GM21515 (cell line): ENCODE results near the gene GPSM1.
"Not testable (repeated sequence)": the region's sequence is repeated elsewhere in the genome, so short reads cannot be mapped to it uniquely, and the experiment has no call there.

Experiments used
- ATAC-seq: cut with Tn5 transposase; IDR thresholded peaks from one replicate; pipeline ENCODE4 v1.9.1; 2021; ENCODE audit not compliant: unreplicated experiment

GPSM1 gene

DNA sequence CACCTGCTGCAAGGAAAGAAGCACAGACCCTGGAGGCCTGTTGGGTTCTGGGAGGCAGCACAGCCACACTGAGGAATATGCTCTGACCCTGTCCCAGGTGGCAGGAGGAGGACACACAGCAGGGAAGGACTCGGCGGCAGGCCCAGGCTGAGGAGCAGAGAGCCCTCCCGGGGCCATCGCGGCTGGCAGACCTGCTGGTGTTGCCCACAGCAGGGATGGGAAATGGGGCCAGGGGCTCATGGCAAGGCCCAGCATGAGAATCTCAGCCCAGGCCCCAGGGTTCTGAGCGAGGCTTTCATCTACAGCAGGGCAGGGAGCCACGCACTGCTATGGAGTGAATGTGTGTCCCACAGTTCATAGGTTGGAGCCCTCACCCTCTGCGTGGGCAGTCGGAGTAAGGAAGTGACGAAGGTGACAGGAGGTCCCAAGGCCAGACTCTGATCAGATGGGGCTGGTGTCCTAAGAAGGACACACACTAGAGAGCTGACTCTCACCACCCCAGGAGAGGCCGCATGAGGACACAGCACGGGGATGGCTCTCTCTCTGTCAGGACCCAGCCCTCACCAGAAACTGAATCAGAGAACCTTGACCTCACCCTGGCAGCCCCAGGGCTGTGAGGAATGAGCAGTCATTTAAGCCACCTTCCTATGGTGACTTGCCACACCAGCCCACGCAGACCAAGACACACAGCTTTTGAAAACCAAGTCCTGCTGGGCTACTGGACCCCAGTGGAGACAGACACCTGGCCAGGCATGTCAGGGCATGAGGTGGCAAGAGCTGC, 10.3 kb upstream of the GPSM1 start:
- ATAC-seq = no peak

DNA sequence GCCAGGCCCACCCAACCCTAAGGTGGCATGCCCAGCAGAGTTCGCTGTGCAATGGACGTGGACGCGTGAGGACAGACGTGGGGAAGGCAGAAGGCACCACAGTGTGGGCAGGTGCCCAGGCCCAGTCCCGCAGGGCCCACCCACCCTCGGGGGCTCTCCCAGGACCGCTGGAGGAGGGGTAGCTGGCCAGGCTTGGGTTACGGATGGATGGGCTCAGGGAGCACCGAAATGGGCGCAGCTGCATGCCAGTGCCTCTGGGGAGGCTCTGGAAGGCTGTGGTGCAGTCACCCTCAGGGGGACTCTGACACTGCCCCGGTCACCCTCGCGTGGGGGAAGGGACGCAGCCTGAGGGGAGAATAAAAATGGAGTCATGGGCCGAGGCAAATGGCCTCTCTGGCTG, 9.6 kb upstream of the GPSM1 start:
- no peak for ATAC-seq

- no peak for ATAC-seq
Observed at GRCh38 chr9:136318111-136318775, 9.1 kb upstream of the GPSM1 start.

GRCh38 chr9:136318776-136319241, 8.5 kb upstream of the GPSM1 start:
- no peak for ATAC-seq

GRCh38 chr9:136319244-136319643, 8.1 kb upstream of the GPSM1 start:
- not testable (repeated sequence) for ATAC-seq

DNA sequence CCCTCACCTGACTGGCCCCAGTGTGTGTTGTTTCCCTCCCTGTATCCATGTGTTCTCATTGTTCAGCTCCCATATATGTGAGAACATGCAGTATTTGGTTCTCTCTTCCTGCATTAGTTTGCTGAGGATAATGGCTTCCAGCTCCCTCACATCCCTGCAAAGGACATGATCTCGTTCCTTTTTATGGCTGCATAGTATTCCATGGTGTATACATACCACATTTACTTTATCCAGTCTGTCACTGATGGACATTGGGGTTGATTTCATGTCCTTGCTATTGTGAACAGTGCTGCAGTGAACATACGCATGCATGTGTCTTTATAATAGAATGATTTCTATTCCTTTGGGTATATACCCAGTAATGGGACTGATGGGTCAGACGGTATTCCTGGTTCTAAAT, 7.4 kb upstream of the GPSM1 start:
- ATAC-seq = not testable (repeated sequence)

DNA sequence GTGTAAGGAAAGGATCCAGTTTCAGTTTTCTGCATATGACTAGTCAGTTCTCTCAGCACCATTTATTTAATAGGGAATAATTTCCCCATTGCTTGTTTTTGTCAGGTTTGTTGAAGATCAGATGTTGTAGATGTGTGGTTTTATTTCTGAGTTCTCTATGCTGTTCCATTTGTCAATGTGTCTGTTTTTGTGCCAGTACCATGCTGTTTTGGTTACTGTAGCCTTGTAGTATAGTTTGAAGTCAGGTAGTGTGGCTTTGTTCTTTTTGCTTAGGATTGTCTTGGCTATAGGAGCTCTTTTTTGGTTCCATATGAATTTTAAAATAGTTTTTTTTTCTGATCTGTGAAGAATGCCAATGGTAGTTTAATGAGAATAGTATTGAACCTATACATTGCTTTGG, 6.4 kb upstream of the GPSM1 start:
- ATAC-seq = not testable (repeated sequence)

DNA sequence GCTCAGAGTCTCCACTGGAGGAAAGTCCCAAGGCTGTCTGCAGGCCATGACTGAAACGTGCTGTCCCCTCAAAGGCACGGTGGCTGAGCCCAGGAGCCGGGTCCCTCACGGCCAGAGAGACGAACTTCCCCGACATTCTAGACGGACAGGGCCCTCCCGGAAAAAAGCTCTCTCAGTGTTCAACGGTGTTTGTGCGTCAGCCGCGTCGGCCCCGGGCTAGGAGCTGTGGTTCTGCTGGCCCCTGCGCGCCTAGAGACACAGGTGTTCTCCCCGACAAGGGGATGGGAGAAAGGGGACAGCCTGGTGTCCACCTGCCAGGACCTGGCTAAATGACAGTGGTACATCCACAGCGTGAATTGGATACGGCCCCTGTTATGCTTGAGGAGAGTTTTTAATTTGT, 5.8 kb upstream of the GPSM1 start:
- no peak for ATAC-seq

DNA sequence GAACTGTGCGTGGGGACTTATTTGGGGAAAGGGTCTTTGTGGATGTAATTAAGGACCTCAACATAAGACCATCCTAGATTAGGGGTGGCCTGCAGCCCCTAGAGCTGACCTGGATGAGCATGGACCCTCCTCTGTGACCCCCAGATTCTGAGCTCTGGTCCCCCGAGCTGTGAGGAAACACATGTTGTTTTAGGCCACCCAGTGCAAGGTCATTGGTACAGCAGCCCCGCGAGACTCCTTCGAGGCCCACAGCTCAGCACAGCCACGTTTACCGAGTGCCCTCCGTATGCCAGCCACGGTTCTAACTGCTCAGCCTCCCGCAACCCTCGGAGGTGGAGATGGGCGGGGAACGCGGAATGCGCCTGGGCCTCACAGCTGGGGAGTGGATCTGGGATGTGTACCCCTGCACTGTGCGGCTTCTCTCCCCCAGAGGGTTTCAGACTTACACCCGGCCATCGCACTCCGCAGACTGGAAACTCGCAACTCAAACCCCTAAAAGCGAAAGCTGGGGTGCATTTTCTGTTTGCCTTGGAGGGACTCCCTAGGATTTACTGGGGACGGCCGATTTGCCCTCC, 4.5 kb upstream of the GPSM1 start:
- ATAC-seq = no peak

- no peak for ATAC-seq
Observed at GRCh38 chr9:136323371-136323789, 4.0 kb upstream of the GPSM1 start.

DNA sequence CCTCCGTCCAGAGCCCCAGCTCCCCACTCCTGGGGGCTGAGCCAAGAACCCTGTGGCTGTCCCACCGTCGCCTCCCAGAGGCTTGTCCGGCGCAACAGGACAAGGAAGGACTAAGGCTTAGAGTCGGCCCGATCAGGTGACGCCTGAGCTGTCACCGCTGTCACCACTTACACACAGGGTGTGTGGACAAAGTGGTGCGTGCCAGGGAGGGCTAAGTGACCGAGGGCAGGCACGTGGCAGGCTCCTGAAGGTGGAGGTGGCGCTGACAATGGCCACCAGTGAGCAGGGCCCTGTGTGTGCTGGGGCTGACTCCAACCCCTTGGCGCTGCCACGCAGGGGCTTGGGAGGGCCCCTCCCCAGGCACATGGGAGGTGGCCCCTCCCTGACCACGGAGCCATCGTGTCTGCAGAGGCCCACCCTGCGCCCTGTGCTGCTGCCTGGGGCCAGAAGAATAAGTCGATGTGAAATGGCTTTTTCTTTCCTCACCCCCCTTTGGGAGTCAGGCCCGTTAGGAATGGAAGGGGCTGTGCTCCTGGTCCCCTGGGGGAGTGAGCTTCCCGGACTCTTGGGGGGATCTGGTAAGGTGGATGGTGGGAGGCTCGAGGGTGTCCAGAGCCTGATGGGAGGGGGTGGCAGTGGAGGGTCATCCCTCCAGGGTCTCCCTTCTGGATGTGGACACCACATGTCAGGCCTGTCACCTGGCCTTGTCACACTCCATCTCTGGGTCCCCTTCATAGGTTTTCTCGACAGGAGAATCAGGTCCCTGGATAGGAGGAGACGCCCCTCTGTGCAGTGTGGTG, 2.6 kb upstream of the GPSM1 start:
- ATAC-seq = no peak

GRCh38 chr9:136325358-136325757, 2.0 kb upstream of the GPSM1 start:
- ATAC-seq = no peak

DNA sequence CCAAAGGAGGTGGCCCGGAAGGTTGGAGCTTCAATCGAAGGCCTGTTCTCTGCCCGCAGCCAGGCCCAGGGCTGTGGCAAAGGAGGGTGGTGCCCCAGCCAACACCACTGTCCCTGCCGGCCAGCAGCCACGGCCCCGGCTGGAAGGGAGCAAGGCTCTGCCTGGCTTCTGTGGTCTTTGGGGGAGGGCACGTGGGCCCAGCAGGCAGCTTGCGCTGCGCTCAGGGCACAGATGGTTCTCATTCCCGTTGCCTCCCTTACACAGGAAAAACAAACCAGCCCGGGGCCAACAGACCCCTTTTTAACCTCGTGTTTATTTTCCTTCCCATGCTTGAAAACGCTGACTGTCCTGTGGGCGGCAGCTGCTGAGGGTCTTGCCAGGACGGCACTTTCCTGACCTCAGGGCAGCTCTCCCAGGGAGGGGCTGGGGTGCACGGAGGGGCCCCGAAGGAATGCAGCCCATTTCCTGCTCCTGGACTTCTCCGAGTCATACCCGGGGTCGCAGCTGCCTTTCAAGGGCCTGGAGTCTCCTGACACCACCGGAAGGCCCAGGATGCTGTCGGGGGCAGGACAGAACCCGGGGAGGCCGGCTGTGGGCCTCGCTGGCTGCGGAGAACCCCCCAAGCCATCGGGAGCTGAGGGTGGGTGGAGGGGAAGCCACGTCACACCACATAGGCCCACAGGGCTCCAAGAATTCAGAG, 1.1 kb upstream of the GPSM1 start:
- ATAC-seq = no peak

GRCh38 chr9:136326761-136327303, 507 bp upstream of the GPSM1 start:
- ATAC-seq = no peak

GRCh38 chr9:136328011-136328621, 777 bp downstream of the GPSM1 start:
- no peak for ATAC-seq

DNA sequence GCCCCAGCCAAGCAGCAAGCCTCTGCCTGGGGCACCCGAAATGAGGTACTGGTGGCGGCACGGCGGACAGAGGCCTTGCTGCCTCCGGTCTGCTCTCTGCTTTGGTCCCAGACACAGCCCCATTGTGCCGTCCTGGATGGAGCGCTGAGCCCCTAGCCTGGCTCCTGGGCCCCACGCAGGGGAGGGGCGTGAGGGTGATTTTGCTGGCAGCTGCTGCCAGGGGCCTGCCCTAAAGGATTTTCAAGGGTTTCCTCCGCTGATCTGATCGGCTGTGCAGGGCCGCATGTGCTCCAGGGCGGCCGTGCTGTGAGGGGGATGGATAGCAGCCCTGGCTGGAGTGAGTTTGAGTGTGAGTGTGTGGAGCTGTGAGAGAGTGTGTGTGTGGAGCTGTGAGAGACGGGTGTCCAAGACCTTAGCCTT, 1.3 kb downstream of the GPSM1 start:
- ATAC-seq = no peak

GRCh38 chr9:136329211-136329627, 1.9 kb downstream of the GPSM1 start:
- ATAC-seq = no peak

GRCh38 chr9:136329636-136330405, 2.5 kb downstream of the GPSM1 start:
- ATAC-seq = no peak

DNA sequence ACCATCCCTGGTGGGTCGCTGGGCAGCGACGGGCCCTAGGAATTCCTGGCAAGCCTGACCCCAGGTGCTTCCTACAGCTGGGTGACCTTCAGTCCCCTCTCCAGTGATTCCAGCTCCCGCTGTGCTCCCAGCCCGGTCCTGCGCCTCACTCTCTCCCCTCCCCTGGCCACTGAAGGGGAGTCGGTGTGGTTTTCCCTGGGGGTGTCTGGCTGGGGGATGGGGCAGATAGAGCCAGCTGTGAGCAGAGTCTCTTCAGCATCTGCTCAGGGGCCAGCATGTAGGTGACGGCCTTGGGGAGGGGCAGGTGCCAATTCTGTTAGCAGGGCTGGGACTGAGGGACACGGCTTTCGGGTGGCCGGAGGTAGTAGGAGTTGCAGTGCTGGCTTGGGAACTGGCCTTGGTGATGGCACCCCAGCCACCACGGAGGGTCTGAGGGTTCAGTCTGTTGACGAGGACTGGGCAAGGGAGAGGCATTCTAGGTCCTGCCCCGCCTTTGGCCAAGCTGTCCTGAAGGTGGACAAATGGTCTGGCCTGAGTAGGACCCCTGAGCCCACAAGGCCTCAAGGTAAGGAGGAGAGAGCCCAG, 3.2 kb downstream of the GPSM1 start:
- ATAC-seq = no peak
